NT2/D1 (cell line): ENCODE measurements around the gene PDE11A.

Source experiments
- SUZ12 ChIP-seq: IDR thresholded peaks from 2 replicates; pipeline ENCODE4 v1.6.1; 2011; ENCODE audit not compliant: insufficient read length, insufficient read depth; ENCODE audit errors: extremely low read depth
- YY1 ChIP-seq: IDR thresholded peaks from 2 replicates; pipeline ENCODE4 v1.6.1; 2011; ENCODE audit not compliant: insufficient read length, insufficient read depth
- ZNF274 ChIP-seq: IDR thresholded peaks from 2 replicates; pipeline ENCODE4 v1.6.1; 2011; ENCODE audit warnings: mild to moderate bottlenecking, low read depth, low read length

DNA sequence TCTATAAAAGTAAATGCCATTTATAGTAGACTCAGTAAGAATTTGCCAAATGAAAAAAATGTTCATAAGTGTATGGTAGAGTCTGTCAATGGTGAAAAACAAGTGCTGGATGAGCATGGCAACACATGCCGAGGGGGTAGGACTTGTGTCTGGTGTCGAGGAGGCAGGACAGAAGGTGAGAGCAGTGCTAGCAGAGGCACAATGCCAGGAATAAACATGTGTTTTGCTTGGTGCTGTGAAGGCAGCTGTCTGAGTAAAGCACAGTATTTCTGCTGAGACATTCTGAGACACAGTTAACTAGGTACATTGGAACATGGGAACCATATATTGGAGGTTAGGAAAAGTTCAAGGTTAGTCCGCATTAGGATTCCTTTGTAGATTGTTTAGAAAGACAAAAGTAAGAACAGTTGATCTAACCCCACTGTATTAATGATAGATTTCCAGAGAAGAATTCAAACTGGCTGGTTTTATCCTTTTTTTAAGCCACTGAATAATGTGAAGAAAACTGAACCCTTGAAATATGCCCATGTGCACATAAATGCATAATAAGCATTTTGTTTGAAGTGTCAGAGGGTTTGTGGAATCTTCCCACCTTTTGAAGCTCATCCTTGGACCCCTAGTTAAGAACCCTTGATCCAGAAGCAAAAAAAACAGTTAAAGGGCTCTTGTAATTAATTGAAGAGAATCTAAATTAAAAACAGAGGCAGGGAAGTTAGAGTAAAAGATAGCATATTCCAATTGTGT is 46.8 kb upstream of the PDE11A start:
- TF ChIP-seq YY1, result no peak
- no peak for TF ChIP-seq SUZ12
- TF ChIP-seq ZNF274, result no peak
